Endothelial cell of umbilical vein (primary cell): ENCODE measurements around the gene TTC3. TPM values are rescaled to one million over a fixed set of nuclear protein-coding genes. Genes with fewer than 3 reads are reported as not detected.

Source experiments
- BruUV-seq: library from RNA; stranded (reverse); fragments of 400-500 nt; replicated peaks from 2 replicates; lab custom pipeline; 2021; lab: Mats Ljungman, UMichigan
- CTCF ChIA-PET: fragments of 300-600, 350-600 bp; sonication (Branson Sonifier 250); formaldehyde crosslinking; loops from one replicate; lab custom pipeline; 2021; ENCODE audit warnings: antibody characterized with exemption, inconsistent platforms; lab: Charles Lee
- POLR2A ChIA-PET: fragments of 300-600, 350-600 bp; sonication (Branson Sonifier 250); formaldehyde crosslinking; loops from one replicate; lab custom pipeline; 2021; ENCODE audit warnings: antibody characterized with exemption, inconsistent platforms; lab: Charles Lee
- DNase-seq: peaks from one replicate; pipeline ENCODE4 v3.0.0-alpha.2; 2011; ENCODE audit warnings: low read depth, low spot score
- FAIRE-seq: peaks from 2 replicates; lab custom pipeline; 2011; peaks lifted over from hg19 to GRCh38; lab: Jason Lieb, UNC
- H2AFZ ChIP-seq: 2 replicates; pipeline ENCODE4 v1.6.0; 2012; ENCODE audit warnings: low read depth, low read length, control low read depth, inconsistent platforms
- H3K27ac ChIP-seq: 2 replicates; pipeline ENCODE4 v1.5.1; 2011; ENCODE audit warnings: low read depth, mild to moderate bottlenecking, control low read depth, low read length, moderate library complexity; ENCODE audit not compliant: insufficient read depth
- H3K27me3 ChIP-seq, 2 experiments: 2 replicates each; pipeline versions ENCODE4 v1.6.0 to v1.6.1; 2011; ENCODE audit warnings: low read length in 2 of 2, mixed read lengths in 1 of 2; ENCODE audit not compliant: control insufficient read depth in 2 of 2, insufficient read depth in 2 of 2
- H3K36me3 ChIP-seq, 2 experiments: 2 replicates in 1 of 2; 3 replicates in 1 of 2; pipeline ENCODE4 v1.5.1; 2011; ENCODE audit warnings: low read length in 2 of 2, mild to moderate bottlenecking in 1 of 2, moderate library complexity in 1 of 2; ENCODE audit not compliant: control insufficient read depth in 2 of 2, insufficient read depth in 2 of 2; ENCODE audit errors: extremely low read depth in 1 of 2
- H3K4me1 ChIP-seq: 3 replicates; pipeline ENCODE4 v1.5.1; 2011; ENCODE audit warnings: mild to moderate bottlenecking, low read length; ENCODE audit not compliant: control insufficient read depth, insufficient read depth; ENCODE audit errors: extremely low read depth
- H3K4me2 ChIP-seq: 2 replicates; pipeline ENCODE4 v1.6.1; 2011; ENCODE audit warnings: low read length, control low read depth, mixed read lengths; ENCODE audit not compliant: insufficient read depth
- H3K4me3 ChIP-seq, 3 experiments: fragments of 200-600 bp in 1 of 3; sonication (generic), shearing (Covaris generic) in 1 of 3; replicated peaks in 1 of 3; 2 replicates each; pipeline ENCODE4 v1.5.1; 2011 to 2016; ENCODE audit warnings: control low read depth in 3 of 3, low read length in 3 of 3, mild to moderate bottlenecking in 2 of 3, inconsistent platforms in 1 of 3, low read depth in 1 of 3, moderate library complexity in 1 of 3; ENCODE audit not compliant: insufficient read depth in 1 of 3
- H3K79me2 ChIP-seq: 2 replicates; pipeline ENCODE4 v1.6.0; 2012; ENCODE audit warnings: low read length, inconsistent platforms; ENCODE audit not compliant: control insufficient read depth, insufficient read depth
- H3K9ac ChIP-seq: replicated peaks from 2 replicates; pipeline ENCODE3; 2011; ENCODE audit warnings: low read length, control low read depth; ENCODE audit not compliant: insufficient read depth; ENCODE audit errors: extremely low read depth
- H3K9me1 ChIP-seq: replicated peaks from 3 replicates; pipeline ENCODE4 v1.6.0; 2011; ENCODE audit warnings: mild to moderate bottlenecking, low read length; ENCODE audit not compliant: control insufficient read depth, insufficient read depth; ENCODE audit errors: extremely low read depth
- H3K9me3 ChIP-seq: replicated peaks from 2 replicates; pipeline ENCODE4 v1.5.1; 2012; ENCODE audit warnings: low read length, inconsistent platforms; ENCODE audit not compliant: control insufficient read depth, insufficient read depth
- H4K20me1 ChIP-seq: replicated peaks from 2 replicates; pipeline ENCODE3; 2011; ENCODE audit warnings: mild to moderate bottlenecking, low read length; ENCODE audit not compliant: control insufficient read depth, insufficient read depth; ENCODE audit errors: extremely low read depth
- CTCF ChIP-seq, 2 donors: IDR thresholded peaks; 1 replicate in 1 of 2; 2 replicates in 1 of 2; pipeline ENCODE4 v1.5.1; 2011; ENCODE audit warnings: low read length in 2 of 2, mild to moderate bottlenecking in 2 of 2, moderate library complexity in 2 of 2, control low read depth in 1 of 2, inconsistent platforms in 1 of 2, low read depth in 1 of 2; ENCODE audit not compliant: insufficient read depth in 1 of 2; ENCODE audit errors: extremely low read depth in 1 of 2
- EZH2 ChIP-seq: IDR thresholded peaks from 2 replicates; pipeline ENCODE4 v1.6.1; 2012; ENCODE audit warnings: borderline replicate concordance, low read depth, mild to moderate bottlenecking, moderate library complexity, low read length, inconsistent platforms; ENCODE audit not compliant: severe bottlenecking
- FOS ChIP-seq: IDR thresholded peaks from 2 replicates; pipeline ENCODE4 v1.6.1; 2011; ENCODE audit warnings: mild to moderate bottlenecking, low read length, moderate library complexity, borderline replicate concordance; ENCODE audit not compliant: insufficient read depth
- GATA2 ChIP-seq: IDR thresholded peaks from 2 replicates; pipeline ENCODE4 v1.7.0; 2011; ENCODE audit warnings: low read depth, mild to moderate bottlenecking, moderate library complexity, mixed read lengths, low read length; ENCODE audit not compliant: insufficient read length, insufficient read depth
- JUN ChIP-seq: IDR thresholded peaks from 2 replicates; pipeline ENCODE4 v1.6.1; 2011; ENCODE audit warnings: borderline replicate concordance, low read depth; ENCODE audit not compliant: insufficient read length, insufficient read depth
- MAX ChIP-seq: IDR thresholded peaks from 2 replicates; pipeline ENCODE4 v1.6.1; 2011; ENCODE audit not compliant: insufficient read depth, insufficient read length
- MYC ChIP-seq: IDR thresholded peaks from one replicate; pipeline ENCODE4 v1.6.1; 2011; ENCODE audit warnings: mild to moderate bottlenecking, low read depth, low read length
- POLR2A ChIP-seq: IDR thresholded peaks from 2 replicates; pipeline ENCODE4 v1.6.1; 2012; ENCODE audit warnings: low read depth, mild to moderate bottlenecking, control low read depth, low read length
- POLR2AphosphoS5 ChIP-seq: IDR thresholded peaks from 2 replicates; pipeline ENCODE4 v1.6.1; 2012; ENCODE audit warnings: low read depth, mild to moderate bottlenecking, control low read depth, low read length, moderate library complexity; ENCODE audit not compliant: insufficient read depth
- dilution Hi-C: fragments of 300-500 bp; cut with MboI; formaldehyde crosslinking; loops from one replicate; pipeline ENCODE4 v1.15.0; 2019; ENCODE audit warnings: low sequenced_read_pairs; ENCODE audit not compliant: extremely low pct_ligation_motif_present
- intact Hi-C: fragments of 100-400 bp; cut with micrococcal nuclease; formaldehyde crosslinking; loops from one replicate; pipeline ENCODE4 v1.10.0; 2022
- polyA plus RNA-seq, 4 experiments: library from polyadenylated mRNA; depleted of rRNA in 3 of 4; stranded (reverse) in 3 of 4; unstranded in 1 of 4; fragments of >200 nt; gene quantifications; 2 replicates each; pipeline versions ENCODE4 v1.2.1 to v1.2.3, GENCODE V29; 2011 to 2012; ENCODE audit warnings: missing spikeins in 1 of 4
- total RNA-seq: library from RNA; stranded (reverse); gene quantifications from 2 replicates; pipeline ENCODE4 v1.2.3, GENCODE V29; 2021

Gene TTC3
- total and polyA plus RNA-seq, 2 donors (not counting 3 experiments of a cell fraction or from before 2014, with no cell fraction given): 26.2 to 113 TPM

GRCh38 chr21:37176716-37177115 is 103.7 kb downstream of the TTC3 start:
- peaks cover 15% of the 10 kb centered on the region in 2 experiments for H3K36me3 ChIP-seq
- H3K27ac ChIP-seq: no peak overlapping the region
- H3K9me1 ChIP-seq: no peaks in the 10 kb centered on the region
- no peak for DNase-seq
- H2AFZ ChIP-seq: no peak overlapping the region
- FAIRE-seq: no peak
- no peaks in the 10 kb centered on the region for H3K9me3 ChIP-seq
- H3K79me2 ChIP-seq: no peaks in the 10 kb centered on the region
- intact Hi-C loops (no loop called here), dilution Hi-C loops (no loop called here)
- H3K4me1 ChIP-seq: no peaks in the 10 kb centered on the region
- CTCF ChIA-PET: no interaction called here
- no peak overlapping the region for H3K9ac ChIP-seq
- H4K20me1 ChIP-seq: no peaks in the 10 kb centered on the region
- no peak overlapping the region for H3K4me2 ChIP-seq
- H3K4me3 ChIP-seq: no peak overlapping the region
- POLR2A ChIA-PET: no interaction called here
- no peaks in the 10 kb centered on the region for H3K27me3 ChIP-seq
- BruUV-seq: no TSS peak
- no peak for TF ChIP-seq POLR2AphosphoS5
- no peak for TF ChIP-seq GATA2
- TF ChIP-seq FOS: no peak
- no peak for TF ChIP-seq MAX
- TF ChIP-seq CTCF (IDR thresholded peaks at IDR 0.05; ENCODE audit: extremely low read depth in 1 of 2, insufficient read depth in 1 of 2, low read depth in 1 of 2, low read length in 2 of 2): no peak
- no peak for TF ChIP-seq MYC
- no peak for TF ChIP-seq JUN
- TF ChIP-seq EZH2: no peak
- no peak for TF ChIP-seq POLR2A
